NCI-H460 (cell line): ENCODE measurements around the gene TMEM8B. TPM values are rescaled to one million over a fixed set of nuclear protein-coding genes. Genes with fewer than 3 reads are reported as not detected.
"Not testable (repeated sequence)": the region's sequence is repeated elsewhere in the genome, so short reads cannot be mapped to it uniquely, and the experiment has no call there.

Source experiments
- DNase-seq: peaks from one replicate; pipeline ENCODE4 v3.0.0-alpha.2; 2016; ENCODE audit warnings: low read depth; ENCODE audit errors: extremely low read depth
- total RNA-seq: library from RNA; depleted of rRNA; stranded (reverse); fragments of >200 nt; shearing (Covaris generic); gene quantifications from 2 replicates; pipeline ENCODE4 v1.2.3, GENCODE V29; 2014

TMEM8B gene
- total RNA-seq, 1 experiment from 2014 or later = 1.2 TPM

- DNase-seq = no peak
Observed at GRCh38 chr9:35859990-35860339, 30.9 kb downstream of the TMEM8B start.

DNA sequence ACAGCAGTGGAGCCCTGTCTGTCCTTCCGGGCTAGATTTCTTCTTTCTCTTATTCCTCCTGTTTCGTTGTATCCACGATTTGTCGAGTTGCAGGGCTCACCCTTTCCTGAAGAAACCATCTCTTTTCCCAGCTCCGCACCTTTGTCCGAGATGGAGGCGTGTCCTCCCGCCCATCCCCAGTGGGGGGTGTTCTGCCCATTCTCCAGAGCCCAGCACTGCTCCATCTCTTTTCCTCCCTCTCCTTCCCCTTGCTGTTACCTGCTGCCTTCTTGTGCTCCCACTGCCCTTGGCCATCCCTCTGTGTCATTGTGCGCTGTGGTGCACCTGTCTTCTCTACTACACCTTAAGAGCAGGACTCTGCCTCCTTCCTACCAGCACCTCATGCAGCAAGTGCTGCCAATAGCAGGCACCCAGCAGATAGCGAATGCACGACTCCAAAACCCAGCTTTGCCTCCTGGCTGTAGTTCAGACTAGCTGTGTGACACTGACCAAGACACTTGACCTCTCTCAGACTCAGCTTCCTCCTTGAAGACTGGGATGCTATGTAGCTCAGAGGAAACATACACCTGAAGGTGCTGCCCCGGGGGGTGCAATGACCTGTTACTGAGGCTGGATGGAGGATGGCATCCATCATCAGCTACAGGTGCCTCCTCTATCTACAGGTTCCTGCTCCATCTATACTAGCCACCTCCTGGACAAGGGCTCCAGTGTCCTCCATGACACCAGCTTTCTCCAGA lies 32.3 kb downstream of the TMEM8B start:
- DNase-seq = no peak

GRCh38 chr9:35862328-35862727 lies 33.3 kb downstream of the TMEM8B start:
- DNase-seq = no peak

GRCh38 chr9:35863583-35863982 lies 34.6 kb downstream of the TMEM8B start:
- DNase-seq = no peak

DNA sequence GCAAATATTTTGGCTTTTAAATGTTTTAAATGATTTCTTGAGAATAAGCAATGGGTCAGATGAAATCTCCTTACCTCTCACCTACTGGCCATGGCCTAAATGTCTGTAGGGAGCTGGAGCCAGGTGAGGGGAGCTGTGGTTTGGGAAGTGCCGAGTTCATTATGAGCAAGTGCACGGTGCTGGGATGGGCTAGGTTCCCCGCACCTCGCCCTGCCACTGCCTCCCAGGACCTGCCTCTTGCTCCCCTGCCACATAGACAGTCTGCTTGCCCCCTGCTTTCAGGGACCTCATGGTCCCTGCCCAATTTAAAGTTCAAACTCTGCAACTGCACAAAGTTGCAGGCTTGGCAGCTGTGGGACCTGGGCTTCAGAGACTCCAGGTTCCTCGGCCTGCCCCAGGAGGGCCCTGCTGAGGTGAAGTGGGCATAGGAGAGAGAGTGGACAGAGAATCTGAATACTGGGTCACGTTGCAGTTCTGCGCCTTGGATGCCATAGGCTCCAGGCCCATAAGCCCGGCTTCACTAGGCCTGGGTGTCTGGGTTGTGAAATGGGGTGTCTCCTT lies 35.7 kb downstream of the TMEM8B start:
- no peak for DNase-seq

GRCh38 chr9:35867538-35867937 lies 38.5 kb downstream of the TMEM8B start:
- no peak for DNase-seq

DNA sequence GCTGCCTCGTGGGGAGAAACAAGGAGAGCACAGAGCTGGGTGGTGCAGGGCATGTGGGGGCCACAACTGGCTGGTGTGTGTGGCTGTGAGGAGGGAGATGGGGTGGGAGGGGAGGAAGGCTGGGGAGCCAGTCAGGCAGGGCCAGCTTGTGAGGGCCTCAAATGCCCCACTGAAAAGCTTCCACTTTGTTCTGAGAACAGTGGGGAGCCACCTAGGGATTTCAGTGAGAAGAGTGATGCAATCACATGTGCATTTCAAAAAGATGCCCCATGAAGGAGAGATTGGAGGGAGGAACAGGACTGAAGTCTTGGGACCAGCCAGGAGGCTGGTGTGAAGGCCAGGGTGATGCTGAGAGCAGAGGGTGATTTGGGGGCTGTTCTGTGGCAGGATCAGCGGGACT lies 39.9 kb downstream of the TMEM8B start:
- no peak for DNase-seq

DNA sequence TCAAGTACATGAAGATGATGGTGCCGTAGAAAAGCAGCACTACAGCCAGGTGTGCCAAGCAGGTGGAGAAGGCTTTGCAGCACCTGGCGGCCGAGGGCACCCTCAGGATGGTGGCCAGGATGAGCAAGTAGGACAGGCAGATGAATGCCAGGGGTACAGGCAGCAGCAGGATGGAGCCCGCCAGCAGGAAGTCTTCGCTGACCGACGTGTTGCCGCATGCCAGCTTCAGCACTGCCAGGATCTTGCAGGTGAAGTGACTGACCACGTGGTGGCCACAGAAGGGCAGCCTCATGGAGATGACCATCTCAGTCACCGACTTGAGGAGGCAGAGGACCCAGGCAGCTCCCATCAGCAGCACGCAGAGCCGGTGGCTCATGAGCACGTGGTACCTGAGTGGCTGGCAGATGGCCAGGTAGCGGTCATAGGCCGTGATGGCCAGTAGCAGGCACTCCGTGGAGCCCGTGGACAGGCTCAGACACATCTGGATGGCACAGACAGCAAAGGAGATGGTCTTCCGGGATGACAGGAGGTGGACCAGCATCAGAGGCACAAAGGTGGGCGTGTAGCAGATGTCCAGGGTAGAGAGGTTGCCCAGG lies 40.7 kb downstream of the TMEM8B start:
- no peak for DNase-seq

GRCh38 chr9:35870351-35870923 lies 41.4 kb downstream of the TMEM8B start, which contains the start of gene OR13J1:
OR13J1 (minus strand) TSS chr9:35870401; CDS start chr9:35870401, 0 bp downstream.
- no peak for DNase-seq

- no peak for DNase-seq
Observed at GRCh38 chr9:35871545-35871944, 42.5 kb downstream of the TMEM8B start.

DNA sequence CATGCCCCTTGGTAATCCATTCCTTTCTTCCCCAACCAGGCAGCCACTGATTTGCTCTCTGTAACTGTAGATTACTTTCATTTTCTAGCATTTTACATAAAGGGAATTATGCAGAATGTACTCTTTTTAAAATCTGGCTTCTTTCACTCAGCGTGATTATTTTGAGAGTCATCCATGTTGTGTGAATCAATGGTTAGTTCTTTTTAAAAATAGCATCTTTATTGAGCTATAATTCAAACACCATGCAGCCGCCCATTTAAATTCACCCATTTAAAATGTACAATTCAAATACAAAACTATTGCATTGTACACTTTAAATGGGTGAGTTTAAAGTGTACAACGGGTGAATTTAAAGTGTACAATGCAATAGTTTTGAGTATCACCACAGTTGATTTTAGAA lies 43.5 kb downstream of the TMEM8B start:
- no peak for DNase-seq

GRCh38 chr9:35882263-35882848 lies 53.3 kb downstream of the TMEM8B start:
- DNase-seq = peak; percentile 63

- no peak for DNase-seq
Observed at GRCh38 chr9:35882996-35883395, 54.0 kb downstream of the TMEM8B start.

DNA sequence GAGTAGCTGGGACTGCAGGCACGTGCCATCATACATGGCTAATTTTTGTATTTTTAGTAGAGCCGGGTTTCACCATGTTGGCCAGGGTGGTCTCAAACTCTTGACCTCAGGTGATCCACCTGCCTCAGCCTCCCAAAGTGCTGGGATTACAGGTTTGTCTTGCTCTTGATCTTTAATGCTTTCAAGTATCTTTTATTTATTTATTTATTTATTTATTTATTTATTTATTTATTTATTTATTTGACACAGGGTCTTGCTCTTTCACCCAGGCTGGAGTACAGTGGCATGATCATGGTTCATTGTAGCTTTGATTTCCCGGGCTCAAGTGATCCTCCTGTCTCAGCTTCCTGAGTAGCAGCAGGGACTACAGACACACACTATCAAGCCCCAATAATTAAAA lies 55.9 kb downstream of the TMEM8B start:
- DNase-seq = not testable (repeated sequence)

- no peak for DNase-seq
Observed at GRCh38 chr9:35891646-35892045, 62.6 kb downstream of the TMEM8B start.

GRCh38 chr9:35892051-35892450 lies 63.0 kb downstream of the TMEM8B start:
- DNase-seq = no peak

- no peak for DNase-seq
Observed at GRCh38 chr9:35896570-35896969, 67.5 kb downstream of the TMEM8B start.

DNA sequence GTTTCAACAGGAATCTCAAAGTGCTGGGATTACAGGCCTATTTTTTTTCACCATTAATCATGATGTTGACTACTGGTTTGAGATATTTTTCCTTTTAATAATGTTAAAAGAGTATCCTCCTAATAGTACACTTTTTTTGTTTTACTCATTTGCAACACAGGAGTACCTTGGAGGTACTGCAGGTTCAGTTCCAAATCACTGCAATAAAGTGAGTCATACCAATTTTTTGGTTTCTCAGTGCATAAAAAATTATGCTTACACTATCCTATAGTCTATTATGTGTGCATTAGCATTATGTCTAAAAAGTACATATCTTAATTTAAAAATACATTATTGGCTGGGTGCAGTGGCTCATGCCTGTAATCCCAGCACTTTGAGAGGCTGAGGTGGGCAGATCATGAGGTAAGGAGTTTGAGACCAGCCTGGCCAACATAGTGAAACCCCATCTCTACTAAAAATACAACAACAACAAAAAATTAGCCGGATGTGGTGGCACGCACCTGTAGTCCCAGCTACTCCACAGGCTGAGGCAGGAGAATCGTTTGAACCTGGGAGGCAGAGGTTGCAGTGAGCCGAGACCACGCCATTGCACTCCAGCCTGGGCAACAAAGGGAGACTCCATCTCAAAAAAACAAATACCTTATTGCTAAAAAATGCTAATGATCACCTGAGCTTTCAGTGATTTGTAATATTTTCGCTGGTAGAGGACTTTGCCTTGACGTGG lies 68.5 kb downstream of the TMEM8B start:
- DNase-seq = not testable (repeated sequence)

GRCh38 chr9:35898337-35898736 lies 69.3 kb downstream of the TMEM8B start:
- DNase-seq = no peak

DNA sequence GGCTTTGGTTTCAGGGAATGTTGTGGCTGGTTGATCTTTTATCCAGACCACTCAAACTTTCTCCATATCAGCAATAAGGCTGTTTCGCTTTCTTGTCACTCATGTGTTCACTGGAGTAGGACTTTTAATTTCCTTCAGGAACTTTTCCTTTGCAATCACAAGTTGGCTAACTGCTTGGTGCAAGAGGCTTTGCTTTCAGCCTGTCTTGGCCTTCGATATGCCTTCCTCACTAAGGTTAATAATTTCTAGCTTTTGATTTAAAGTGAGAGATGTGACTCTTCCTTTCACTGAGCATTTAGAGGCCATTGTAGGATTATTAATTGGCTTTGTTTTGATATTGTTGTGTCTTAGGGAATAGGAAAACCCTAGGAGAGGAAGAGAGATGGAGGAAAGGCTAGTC lies 70.0 kb downstream of the TMEM8B start:
- no peak for DNase-seq

DNA sequence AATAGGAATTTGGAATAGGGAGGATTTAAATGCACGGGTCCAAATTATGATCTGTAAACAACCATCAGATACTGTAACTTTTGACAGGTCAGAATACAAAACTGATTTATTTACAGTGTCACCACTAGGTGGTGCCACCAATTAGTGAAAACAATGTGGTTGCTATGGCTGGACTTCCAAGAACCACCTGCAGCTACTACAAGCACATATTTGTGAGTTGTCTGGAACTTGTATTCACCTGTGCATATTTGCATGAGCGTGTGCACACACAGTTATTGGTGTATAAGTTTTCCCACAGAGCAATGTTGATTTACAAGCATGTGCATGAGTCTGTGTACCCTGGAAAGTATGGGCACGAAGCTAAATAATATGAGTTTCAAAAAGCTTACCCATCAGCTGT lies 74.0 kb downstream of the TMEM8B start:
- no peak for DNase-seq
